ENCODE measurements around the gene PHPT1.

DNA sequence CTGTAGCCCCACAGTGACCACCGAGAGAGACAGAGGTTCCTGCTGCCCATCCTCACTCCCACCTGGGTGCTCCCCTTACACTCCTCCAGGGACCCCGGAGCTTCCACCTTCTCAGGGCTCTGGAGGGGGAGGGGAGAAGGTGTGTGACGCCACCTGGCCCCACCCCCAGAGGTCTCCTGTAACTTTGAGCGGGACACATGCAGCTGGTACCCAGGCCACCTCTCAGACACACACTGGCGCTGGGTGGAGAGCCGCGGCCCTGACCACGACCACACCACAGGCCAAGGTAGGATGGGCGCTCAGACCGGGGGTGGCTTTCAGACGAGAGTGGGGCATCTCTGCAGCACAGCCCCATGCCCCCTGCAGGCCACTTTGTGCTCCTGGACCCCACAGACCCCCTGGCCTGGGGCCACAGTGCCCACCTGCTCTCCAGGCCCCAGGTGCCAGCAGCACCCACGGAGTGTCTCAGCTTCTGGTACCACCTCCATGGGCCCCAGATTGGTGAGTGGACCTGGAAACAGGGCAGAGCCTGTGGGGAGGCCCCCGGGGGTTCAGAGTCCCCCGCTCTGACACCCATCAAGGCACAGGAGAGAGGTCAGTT, 7.4 kb downstream of the PHPT1 start:
- TF ChIP-seq TAF1 (IDR thresholded peaks at IDR 0.05; ENCODE audit: low read depth) (no peak), ZBTB7A (IDR thresholded peaks at IDR 0.05; ENCODE audit: low read depth) (0 out of 2 replicates have a peak, but pooled peaks have one; percentile 31), CEBPB (IDR thresholded peaks at IDR 0.05) (no peak), RAD21 (IDR thresholded peaks at IDR 0.05; ENCODE audit: low read depth) (no peak), EGR1 (IDR thresholded peaks at IDR 0.05) (no peak)

Data from Ishikawa (cell line).